Measurements from ENCODE around the gene NHLH2. TPM values are rescaled to one million over a fixed set of nuclear protein-coding genes. Genes with fewer than 3 reads are reported as not detected.

The NHLH2 gene
- total RNA-seq, 1 experiment from 2014 or later = not detected

- no peak for TF ChIP-seq RAD21 (IDR thresholded peaks at IDR 0.05; ENCODE audit: low read depth)
- TF ChIP-seq EGR1 (IDR thresholded peaks at IDR 0.05; ENCODE audit: low read depth) = no peak
- no peak for TF ChIP-seq CTCF (IDR thresholded peaks at IDR 0.05 in 2 of 3, conservative IDR thresholded peaks at IDR 0.05 in 1 of 3; ENCODE audit: borderline replicate concordance in 1 of 3, insufficient read depth in 1 of 3, low read depth in 2 of 3, low read length in 2 of 3)
- TF ChIP-seq POLR2A (IDR thresholded peaks at IDR 0.05; ENCODE audit: borderline replicate concordance, extremely low read depth, insufficient read depth, insufficient read length) = no peak
- no peak for TF ChIP-seq CEBPB (IDR thresholded peaks at IDR 0.05; ENCODE audit: low read depth)
- intact Hi-C loops (cut with micrococcal nuclease) = no loop called here
- Histone ChIP-seq H3K27ac (ENCODE audit: low read depth, low read length) (no peak overlapping the region), H3K9ac (ENCODE audit: low read length) (no peak overlapping the region), H3K9me2 (ENCODE audit: insufficient read depth) (no peaks in the 10 kb centered on the region), H2AFZ (ENCODE audit: low read depth, low read length, poor library complexity, severe bottlenecking) (no peak overlapping the region), H3K4me2 (ENCODE audit: low read length) (no peak overlapping the region), H3K9me3 (ENCODE audit: control insufficient read depth in 1 of 2, insufficient read depth in 1 of 2, low read depth in 1 of 2, low read length in 2 of 2) (no peaks in the 10 kb centered on the region), H3K79me2 (ENCODE audit: insufficient read depth, low read length) (no peaks in the 10 kb centered on the region), H3K27me3 (ENCODE audit: insufficient read depth, low read length) (no peaks in the 10 kb centered on the region), H3K36me3 (ENCODE audit: control insufficient read depth in 1 of 2, insufficient read depth in 2 of 2, low read length in 2 of 2) (no peaks in the 10 kb centered on the region), H4K20me1 (ENCODE audit: insufficient read depth) (no peaks in the 10 kb centered on the region), H3K4me3 (replicated peaks in 1 of 2; ENCODE audit: low read depth in 1 of 2, low read length in 2 of 2) (no peak overlapping the region), H3K4me1 (ENCODE audit: control insufficient read depth in 1 of 2, insufficient read depth in 2 of 2, low read length in 2 of 2) (no peaks in the 10 kb centered on the region)
- ChIA-PET RAD21 (ENCODE audit: low non-redundant PET in 1 of 2, low total read pairs in 2 of 2, uncharacterized antibody in 2 of 2, unreplicated experiment in 2 of 2) (no interaction called here), CTCF (interaction anchor here (0.6 kb wide), 1 partner anchor 14 kb away, joined by 3 read pairs; no protein-coding TSS in a partner anchor), POLR2A (no interaction called here)
- DNase-seq (ENCODE audit: low read depth, low spot score) = no peak
- ATAC-seq = no peak
- BruUV-seq (replicated peaks) = no TSS peak
These were observed 26.1 kb downstream of the NHLH2 start for GRCh38 chr1:115814685-115815398.

GRCh38 chr1:115813727-115814126 lies 27.2 kb downstream of the NHLH2 start:
- no peaks in the 10 kb centered on the region for H3K79me2 ChIP-seq (ENCODE audit: insufficient read depth, low read length)
- CTCF ChIA-PET = no interaction called here
- no peak overlapping the region for H3K27ac ChIP-seq (ENCODE audit: low read depth, low read length)
- no peak overlapping the region for H3K4me2 ChIP-seq (ENCODE audit: low read length)
- RAD21 ChIA-PET (ENCODE audit: low non-redundant PET in 1 of 2, low total read pairs in 2 of 2, uncharacterized antibody in 2 of 2, unreplicated experiment in 2 of 2) = no interaction called here
- ATAC-seq = no peak
- H3K4me3 ChIP-seq (replicated peaks in 1 of 2; ENCODE audit: low read depth in 1 of 2, low read length in 2 of 2) = no peak overlapping the region
- H2AFZ ChIP-seq (ENCODE audit: low read depth, low read length, poor library complexity, severe bottlenecking) = no peak overlapping the region
- DNase-seq (ENCODE audit: low read depth, low spot score) = no peak
- no peaks in the 10 kb centered on the region for H3K4me1 ChIP-seq (ENCODE audit: control insufficient read depth in 1 of 2, insufficient read depth in 2 of 2, low read length in 2 of 2)
- H4K20me1 ChIP-seq (ENCODE audit: insufficient read depth) = no peaks in the 10 kb centered on the region
- no peaks in the 10 kb centered on the region for H3K36me3 ChIP-seq (ENCODE audit: control insufficient read depth in 1 of 2, insufficient read depth in 2 of 2, low read length in 2 of 2)
- POLR2A ChIA-PET = no interaction called here
- intact Hi-C loops (cut with micrococcal nuclease) = no loop called here
- TF ChIP-seq MAX (IDR thresholded peaks at IDR 0.05) (no peak), ZBTB33 (IDR thresholded peaks at IDR 0.05; ENCODE audit: extremely low read depth, insufficient replicate concordance, low read length) (no peak), POLR2AphosphoS5 (IDR thresholded peaks at IDR 0.05; ENCODE audit: low read depth, low read length) (no peak)
- H3K9ac ChIP-seq (ENCODE audit: low read length) = no peak overlapping the region
- H3K27me3 ChIP-seq (ENCODE audit: insufficient read depth, low read length) = no peaks in the 10 kb centered on the region
- BruUV-seq (replicated peaks) = no TSS peak
- no peaks in the 10 kb centered on the region for H3K9me2 ChIP-seq (ENCODE audit: insufficient read depth)
- H3K9me3 ChIP-seq (ENCODE audit: control insufficient read depth in 1 of 2, insufficient read depth in 1 of 2, low read depth in 1 of 2, low read length in 2 of 2) = no peaks in the 10 kb centered on the region

All from HCT116 (cell line).